Parathyroid adenoma (tissue), 2 donors: Measurements from ENCODE around the gene TRIP4.

Experiments used
- H2AFZ ChIP-seq: fragments of 300-600 bp; sonication (generic); one replicate; pipeline ENCODE4 v1.7.0; 2017; ENCODE audit warnings: antibody characterized with exemption, mild to moderate bottlenecking
- H3K27ac ChIP-seq: fragments of 300-600 bp; sonication (generic); one replicate; pipeline ENCODE4 v1.7.0; 2017
- H3K27me3 ChIP-seq: fragments of 300-600 bp; sonication (generic); one replicate; pipeline ENCODE4 v1.7.0; 2017; ENCODE audit warnings: low read length; ENCODE audit not compliant: control insufficient read depth, insufficient read depth
- H3K36me3 ChIP-seq: fragments of 300-600 bp; sonication (generic); one replicate; pipeline ENCODE4 v1.7.0; 2017; ENCODE audit warnings: low read length; ENCODE audit not compliant: control insufficient read depth, insufficient read depth
- H3K4me1 ChIP-seq: fragments of 300-600 bp; sonication (generic); one replicate; pipeline ENCODE4 v1.7.0; 2017; ENCODE audit warnings: control low read depth
- H3K4me2 ChIP-seq: fragments of 300-600 bp; sonication (generic); one replicate; pipeline ENCODE4 v1.7.0; 2017; ENCODE audit warnings: low read length
- H3K4me3 ChIP-seq: fragments of 300-600 bp; sonication (generic); one replicate; pipeline ENCODE4 v1.7.0; 2017; ENCODE audit warnings: low read depth, low read length
- H3K79me2 ChIP-seq: fragments of 300-600 bp; sonication (generic); one replicate; pipeline ENCODE4 v1.7.0; 2017; ENCODE audit warnings: control low read depth
- H3K9ac ChIP-seq: fragments of 300-600 bp; sonication (generic); one replicate; pipeline ENCODE4 v1.7.0; 2017; ENCODE audit warnings: mild to moderate bottlenecking
- H3K9me3 ChIP-seq: fragments of 300-600 bp; sonication (generic); one replicate; pipeline ENCODE4 v1.7.0; 2017; ENCODE audit warnings: low read length; ENCODE audit not compliant: control insufficient read depth
- TF ChIP-seq, protein P1 (sequence below): fragments of 300-600 bp; sonication (generic); IDR thresholded peaks from one replicate; pipeline ENCODE4 v1.7.0; 2017; ENCODE audit warnings: antibody characterized with exemption, mild to moderate bottlenecking
- donor health status: primary hyperparathyroidism.

Gene TRIP4

DNA sequence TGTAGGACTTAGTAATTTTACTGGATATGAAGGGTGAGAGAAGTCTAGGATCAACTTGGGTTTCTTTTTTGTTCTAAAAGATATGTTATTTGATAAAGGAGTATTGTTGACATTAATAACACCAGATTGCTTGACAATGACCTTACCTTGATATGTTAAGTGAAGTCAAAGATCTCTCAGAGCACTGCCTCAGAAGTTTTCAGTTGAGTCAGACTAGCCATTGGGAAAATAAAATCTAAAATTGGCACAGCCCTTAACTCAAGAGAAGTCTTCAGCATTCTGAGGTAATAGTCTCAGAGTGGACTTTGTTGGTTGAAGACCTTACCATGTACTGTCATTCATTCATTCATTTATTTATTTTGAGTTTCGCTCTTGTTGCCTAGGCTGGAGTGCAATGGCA, 50.3 kb downstream of the TRIP4 start:
- H3K79me2 ChIP-seq: no peaks in the 10 kb centered on the region
- no peak overlapping the region for H3K4me3 ChIP-seq
- no peak overlapping the region for H3K27ac ChIP-seq
- TF ChIP-seq, protein P1, sequence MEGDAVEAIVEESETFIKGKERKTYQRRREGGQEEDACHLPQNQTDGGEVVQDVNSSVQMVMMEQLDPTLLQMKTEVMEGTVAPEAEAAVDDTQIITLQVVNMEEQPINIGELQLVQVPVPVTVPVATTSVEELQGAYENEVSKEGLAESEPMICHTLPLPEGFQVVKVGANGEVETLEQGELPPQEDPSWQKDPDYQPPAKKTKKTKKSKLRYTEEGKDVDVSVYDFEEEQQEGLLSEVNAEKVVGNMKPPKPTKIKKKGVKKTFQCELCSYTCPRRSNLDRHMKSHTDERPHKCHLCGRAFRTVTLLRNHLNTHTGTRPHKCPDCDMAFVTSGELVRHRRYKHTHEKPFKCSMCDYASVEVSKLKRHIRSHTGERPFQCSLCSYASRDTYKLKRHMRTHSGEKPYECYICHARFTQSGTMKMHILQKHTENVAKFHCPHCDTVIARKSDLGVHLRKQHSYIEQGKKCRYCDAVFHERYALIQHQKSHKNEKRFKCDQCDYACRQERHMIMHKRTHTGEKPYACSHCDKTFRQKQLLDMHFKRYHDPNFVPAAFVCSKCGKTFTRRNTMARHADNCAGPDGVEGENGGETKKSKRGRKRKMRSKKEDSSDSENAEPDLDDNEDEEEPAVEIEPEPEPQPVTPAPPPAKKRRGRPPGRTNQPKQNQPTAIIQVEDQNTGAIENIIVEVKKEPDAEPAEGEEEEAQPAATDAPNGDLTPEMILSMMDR: no peak
- no peak overlapping the region for H3K9ac ChIP-seq
- H3K4me2 ChIP-seq: no peak overlapping the region
- H3K4me1 ChIP-seq: no peaks in the 10 kb centered on the region
- H3K27me3 ChIP-seq: no peaks in the 10 kb centered on the region
- no peaks in the 10 kb centered on the region for H3K9me3 ChIP-seq
- no peaks in the 10 kb centered on the region for H3K36me3 ChIP-seq
- no peak overlapping the region for H2AFZ ChIP-seq

DNA sequence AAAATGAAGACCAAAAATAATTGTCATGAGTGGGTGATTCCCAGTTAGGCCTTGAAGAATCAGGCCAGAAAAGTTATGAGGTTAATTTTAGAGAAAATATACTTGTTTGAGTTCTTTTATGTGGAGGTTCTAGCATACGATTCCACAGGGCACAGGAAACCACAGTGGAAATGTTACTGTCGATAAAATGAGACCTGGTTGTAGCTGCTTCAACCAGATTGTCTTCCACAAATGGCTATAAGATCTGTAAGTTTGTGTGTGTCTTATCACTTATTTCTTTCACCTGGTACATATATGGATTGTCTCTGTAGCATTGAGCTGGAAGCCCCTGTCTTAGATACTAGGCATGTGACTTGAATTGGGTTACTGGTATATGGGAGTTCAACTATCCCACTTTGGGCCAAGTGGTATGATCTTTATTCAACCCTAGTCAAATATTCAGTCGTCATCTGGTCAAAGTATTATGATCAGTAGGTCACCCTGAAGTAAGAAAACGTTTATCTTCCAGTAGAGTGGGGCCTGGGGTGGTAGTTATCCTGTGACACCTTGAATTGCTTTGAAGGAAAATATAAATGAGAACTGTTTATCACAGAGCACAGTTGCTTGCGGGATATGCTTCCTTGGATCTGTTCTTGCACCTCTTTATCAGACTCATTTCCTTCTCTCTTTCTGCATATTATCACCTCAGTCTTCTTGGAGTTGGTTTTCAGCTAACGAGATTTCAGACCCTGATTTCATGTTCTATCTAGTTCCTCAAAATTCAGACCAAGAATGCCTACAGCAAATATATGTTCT, 51.2 kb downstream of the TRIP4 start:
- Histone ChIP-seq H3K9ac (no peak overlapping the region), H3K4me2 (no peak overlapping the region), H2AFZ (no peak overlapping the region), H3K4me1 (no peaks in the 10 kb centered on the region), H3K9me3 (no peaks in the 10 kb centered on the region), H3K36me3 (no peaks in the 10 kb centered on the region), H3K27me3 (no peaks in the 10 kb centered on the region), H3K27ac (no peak overlapping the region), H3K79me2 (no peaks in the 10 kb centered on the region), H3K4me3 (no peak overlapping the region)
- TF ChIP-seq, protein P1: no peak

DNA sequence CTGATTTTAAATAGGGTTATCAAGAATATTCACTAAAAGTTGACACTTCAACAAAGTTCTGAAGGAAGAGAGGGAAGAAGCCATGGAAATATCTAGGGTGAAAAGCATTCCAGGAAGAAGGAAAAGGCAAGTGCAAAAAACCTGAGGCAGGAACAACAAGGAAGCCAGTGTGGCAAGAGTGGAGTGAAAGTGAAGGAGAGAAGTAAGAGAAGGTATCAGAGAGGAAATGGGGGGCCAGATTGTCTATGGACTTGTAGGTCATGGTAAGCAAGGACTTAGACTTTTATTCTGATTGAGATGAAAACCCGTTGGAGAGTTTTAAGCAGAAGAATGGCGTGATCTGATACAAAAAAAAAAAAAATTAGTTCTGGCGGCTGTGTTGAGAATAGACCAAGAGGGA, 54.2 kb downstream of the TRIP4 start:
- H3K27me3 ChIP-seq: no peaks in the 10 kb centered on the region
- no peaks in the 10 kb centered on the region for H3K36me3 ChIP-seq
- H3K27ac ChIP-seq: no peak overlapping the region
- H3K4me3 ChIP-seq: no peak overlapping the region
- no peak overlapping the region for H3K4me2 ChIP-seq
- H2AFZ ChIP-seq: no peak overlapping the region
- H3K9ac ChIP-seq: no peak overlapping the region
- TF ChIP-seq, protein P1: no peak
- H3K9me3 ChIP-seq: no peaks in the 10 kb centered on the region
- H3K79me2 ChIP-seq: no peaks in the 10 kb centered on the region
- H3K4me1 ChIP-seq: no peaks in the 10 kb centered on the region

DNA sequence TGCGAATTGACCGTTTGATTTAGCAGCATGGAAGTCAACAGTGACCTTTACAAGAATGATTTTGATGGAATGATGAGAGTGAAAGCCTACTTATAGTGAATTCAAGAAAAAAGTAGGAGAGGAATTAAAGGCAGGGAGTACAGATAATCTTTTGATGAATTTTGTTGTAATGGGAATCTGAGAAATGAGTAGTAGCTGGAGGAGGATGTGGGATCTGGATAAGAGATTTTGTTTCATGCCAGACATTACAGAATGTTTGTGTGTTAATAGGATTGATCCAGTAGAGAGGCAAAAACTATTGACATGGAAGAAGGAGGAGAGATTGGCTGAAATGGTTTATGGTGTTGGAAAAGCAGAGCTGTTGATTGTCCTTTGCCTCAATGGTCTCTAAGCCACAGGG, 55.4 kb downstream of the TRIP4 start:
- Histone ChIP-seq H3K9ac (no peak overlapping the region), H3K27me3 (no peaks in the 10 kb centered on the region), H2AFZ (no peak overlapping the region), H3K4me1 (no peaks in the 10 kb centered on the region), H3K4me3 (no peak overlapping the region), H3K79me2 (no peaks in the 10 kb centered on the region), H3K27ac (no peak overlapping the region), H3K36me3 (no peaks in the 10 kb centered on the region), H3K9me3 (no peaks in the 10 kb centered on the region), H3K4me2 (no peak overlapping the region)
- TF ChIP-seq, protein P1: no peak
